ENCODE data around the gene SND1.

- TF ChIP-seq HDAC6 (IDR thresholded peaks at IDR 0.05; ENCODE audit: unreplicated experiment) (no peak), CTCF (IDR thresholded peaks at IDR 0.05 in 2 of 3, conservative IDR thresholded peaks at IDR 0.05 in 1 of 3; ENCODE audit: control insufficient read depth in 2 of 3, extremely low read depth in 1 of 3, insufficient read depth in 1 of 3, low read depth in 3 of 3, low read length in 3 of 3) (no peak), RB1 (IDR thresholded peaks at IDR 0.05; ENCODE audit: borderline replicate concordance) (no peak), ZNF207 (IDR thresholded peaks at IDR 0.05; ENCODE audit: borderline replicate concordance) (no peak), NFYA (IDR thresholded peaks at IDR 0.05; ENCODE audit: borderline replicate concordance, low read depth, low read length) (no peak), NRF1 (conservative IDR thresholded peaks at IDR 0.05; ENCODE audit: low read depth, low read length) (no peak), POLR2A (IDR thresholded peaks at IDR 0.05; ENCODE audit: low read depth, low read length) (0 out of 2 replicates have a peak, but pooled peaks have one; percentile 15), SMC3 (IDR thresholded peaks at IDR 0.05; ENCODE audit: borderline replicate concordance, low read length) (no peak), REST (IDR thresholded peaks at IDR 0.05; ENCODE audit: low read depth, low read length) (no peak), EP300 (IDR thresholded peaks at IDR 0.05; ENCODE audit: borderline replicate concordance in 1 of 2, control insufficient read depth in 1 of 2, low read depth in 2 of 2, low read length in 2 of 2) (no peak), SMAD5 (IDR thresholded peaks at IDR 0.05; ENCODE audit: low read depth) (no peak)
These were observed 449.1 kb downstream of the SND1 start for GRCh38 chr7:128100949-128101713.

Measured in GM12878 (cell line).